GM12878 (cell line): Measurements from ENCODE around the gene SPG7. TPM values are rescaled to one million over a fixed set of nuclear protein-coding genes. Genes with fewer than 3 reads are reported as not detected.

ENCODE experiments used
- ATAC-seq: fragments of 200-7000 bp; cut with Tn5 transposase; 3 replicates; pipeline ENCODE4 v1.9.1; 2020; ENCODE audit warnings: mild to moderate bottlenecking, moderate library complexity
- BruUV-seq: library from RNA; stranded (reverse); fragments of 400-500 nt; replicated peaks from 2 replicates; lab custom pipeline; 2021; lab: Mats Ljungman, UMichigan
- CTCF ChIA-PET: fragments of 300-600 bp; sonication (Branson Sonifier 250); formaldehyde crosslinking; extraction: SDS; loops from one replicate; lab custom pipeline; 2021; ENCODE audit warnings: inconsistent platforms; lab: Yijun Ruan, JAX
- POLR2A ChIA-PET: fragments of 350-600 bp; formaldehyde crosslinking; extraction: SDS; loops from one replicate; lab custom pipeline; 2021; ENCODE audit warnings: inconsistent platforms; lab: Charles Lee
- RAD21 ChIA-PET: fragments of 300-600 bp; sonication (Branson Sonifier 250); formaldehyde crosslinking; loops from one replicate; lab custom pipeline; 2023; ENCODE audit warnings: antibody characterized with exemption; ENCODE audit not compliant: unreplicated experiment; lab: Charles Lee
- SMC1A ChIA-PET: fragments of 300-600 bp; sonication (Branson Sonifier 250); formaldehyde crosslinking; loops from one replicate; lab custom pipeline; 2023; ENCODE audit not compliant: unreplicated experiment, uncharacterized antibody; lab: Charles Lee
- DNase-seq: peaks from one replicate; pipeline ENCODE4 v3.0.0-alpha.2; 2011; ENCODE audit warnings: low read depth, low spot score
- FAIRE-seq: peaks from 3 replicates; lab custom pipeline; 2011; peaks lifted over from hg19 to GRCh38; lab: Jason Lieb, UNC
- H2AFZ ChIP-seq: 2 replicates; pipeline ENCODE4 v1.6.0; 2011; ENCODE audit warnings: low read depth, low read length, control low read depth; ENCODE audit not compliant: control insufficient read depth
- H3K27ac ChIP-seq: 2 replicates; pipeline ENCODE4 v1.5.1; 2011; ENCODE audit warnings: control low read depth; ENCODE audit not compliant: control insufficient read depth, insufficient read depth
- H3K27me3 ChIP-seq, 2 experiments: replicated peaks in 1 of 2; 2 replicates each; pipeline versions ENCODE4 v1.6.0 to v1.6.1; 2011; ENCODE audit warnings: low read length in 1 of 2; ENCODE audit not compliant: control insufficient read depth in 2 of 2, insufficient read depth in 2 of 2
- H3K36me3 ChIP-seq, 2 experiments: 2 replicates each; pipeline ENCODE4 v1.5.1; 2011; ENCODE audit warnings: low read length in 1 of 2; ENCODE audit not compliant: control insufficient read depth in 2 of 2, insufficient read depth in 2 of 2
- H3K4me1 ChIP-seq: 2 replicates; pipeline ENCODE4 v1.6.1; 2011; ENCODE audit warnings: mild to moderate bottlenecking, low read length, moderate library complexity, mixed read lengths; ENCODE audit not compliant: control insufficient read depth, insufficient read depth
- H3K4me2 ChIP-seq: 2 replicates; pipeline ENCODE4 v1.6.0; 2011; ENCODE audit warnings: control low read depth; ENCODE audit not compliant: control insufficient read depth, insufficient read depth
- H3K4me3 ChIP-seq: fragments of 200-600 bp; sonication (generic); 2 replicates; pipeline ENCODE4 v1.5.1; 2016
- H3K79me2 ChIP-seq: 2 replicates; pipeline ENCODE4 v1.6.0; 2011; ENCODE audit warnings: low read length; ENCODE audit not compliant: control insufficient read depth, insufficient read depth
- H3K9ac ChIP-seq: 2 replicates; pipeline ENCODE4 v1.8.0; 2011; ENCODE audit warnings: low read length, control low read depth, mixed read lengths; ENCODE audit not compliant: control insufficient read depth, insufficient read depth
- H3K9me3 ChIP-seq: replicated peaks from 3 replicates; pipeline ENCODE4 v1.5.1; 2011; ENCODE audit warnings: mild to moderate bottlenecking, low read length; ENCODE audit not compliant: control insufficient read depth, insufficient read depth
- H4K20me1 ChIP-seq: 2 replicates; pipeline ENCODE4 v1.6.0; 2011; ENCODE audit not compliant: control insufficient read depth, insufficient read depth
- CEBPB ChIP-seq, 2 experiments: fragments of 150-350 bp in 1 of 2; IDR thresholded peaks; 2 replicates each; pipeline ENCODE4 v1.6.1; 2012 to 2014; ENCODE audit warnings: low read depth in 2 of 2, low read length in 2 of 2, borderline replicate concordance in 1 of 2, inconsistent platforms in 1 of 2
- CEBPZ ChIP-seq: fragments of 150-350 bp; IDR thresholded peaks from 2 replicates; pipeline ENCODE4 v1.6.1; 2016; ENCODE audit warnings: low read depth, low read length
- CHD2 ChIP-seq: IDR thresholded peaks from 2 replicates; pipeline ENCODE4 v1.6.1; 2011; ENCODE audit warnings: low read depth, low read length, improper control_type of control experiment, borderline replicate concordance
- E2F4 ChIP-seq: IDR thresholded peaks from 2 replicates; pipeline ENCODE4 v1.6.1; 2012; ENCODE audit warnings: low read depth, low read length, improper control_type of control experiment
- EGR1 ChIP-seq, 2 experiments: IDR thresholded peaks; 1 replicate in 1 of 2; 2 replicates in 1 of 2; pipeline ENCODE4 v1.6.1; 2011 to 2012; ENCODE audit warnings: low read depth in 2 of 2, low read length in 2 of 2, borderline replicate concordance in 1 of 2, mild to moderate bottlenecking in 1 of 2, moderate library complexity in 1 of 2
- HCFC1 ChIP-seq: fragments of 150-350 bp; IDR thresholded peaks from 2 replicates; pipeline ENCODE4 v1.6.1; 2014; ENCODE audit warnings: low read length
- HSF1 ChIP-seq: fragments of 150-350 bp; IDR thresholded peaks from 2 replicates; pipeline ENCODE4 v1.6.1; 2014; ENCODE audit warnings: mild to moderate bottlenecking, low read depth, low read length
- MYB ChIP-seq: fragments of 150-350 bp; IDR thresholded peaks from 2 replicates; pipeline ENCODE4 v1.6.1; 2014; ENCODE audit warnings: mild to moderate bottlenecking, low read depth, low read length, borderline replicate concordance
- POLR2A ChIP-seq: IDR thresholded peaks from 2 replicates; pipeline ENCODE4 v1.6.1; 2011; ENCODE audit warnings: low read depth, mild to moderate bottlenecking, low read length
- SMAD1 ChIP-seq: fragments of 450-650 bp; IDR thresholded peaks from 2 replicates; pipeline ENCODE4 v1.6.1; 2018; ENCODE audit warnings: mild to moderate bottlenecking, low read depth; ENCODE audit not compliant: partially characterized antibody
- TARDBP ChIP-seq: IDR thresholded peaks from 2 replicates; pipeline ENCODE4 v1.6.1; 2016; ENCODE audit warnings: borderline replicate concordance
- USF1 ChIP-seq: IDR thresholded peaks from 2 replicates; pipeline ENCODE4 v1.6.1; 2011; ENCODE audit warnings: borderline replicate concordance, low read depth, mild to moderate bottlenecking, moderate library complexity, mixed read lengths, low read length; ENCODE audit not compliant: insufficient read depth; ENCODE audit errors: extremely low read length
- WRNIP1 ChIP-seq: IDR thresholded peaks from 2 replicates; pipeline ENCODE4 v1.6.1; 2011; ENCODE audit warnings: low read depth, low read length, improper control_type of control experiment, borderline replicate concordance
- ZNF274 ChIP-seq: IDR thresholded peaks from one replicate; pipeline ENCODE4 v1.8.0; 2011; ENCODE audit not compliant: insufficient read length, insufficient read depth
- WGBS: methylation state at CpG from one replicate; pipeline ENCODE4 v1.1.6; 2016; ENCODE audit warnings: low lambda C conversion rate; ENCODE audit not compliant: insufficient replicate concordance, insufficient coverage; ENCODE audit errors: missing lambda C conversion rate; 5-methylcytosine and 5-hydroxymethylcytosine counted together
- in situ Hi-C: fragments of 300-500 bp; cut with MboI; formaldehyde crosslinking; loops from 9 replicates; pipeline ENCODE4 v1.14.3; 2018; ENCODE audit warnings: mixed read lengths
- intact Hi-C: fragments of 100-400 bp; cut with micrococcal nuclease; formaldehyde crosslinking; loops from one replicate; pipeline ENCODE4 v1.14.2; 2022; ENCODE audit not compliant: unreplicated experiment
- polyA plus RNA-seq, 11 experiments: library from polyadenylated mRNA; depleted of rRNA in 4 of 11; unstranded in 6 of 11; stranded (reverse) in 5 of 11; fragments of >200 nt; fragmentation: Nextera tagmentation in 4 of 11; fragmentation: Illumina TruSeq in 1 of 11; extraction: Ambion mirVana in 4 of 11; extraction: Trizol in 1 of 11; gene quantifications; 1 replicate in 1 of 11; 2 replicates in 10 of 11; pipeline versions ENCODE4 v1.2.1 to v1.2.3, GENCODE V29; 2011 to 2016; ENCODE audit warnings: inconsistent platforms in 2 of 11, missing spikeins in 2 of 11, low read depth in 1 of 11
- total RNA-seq, 4 experiments: library from RNA; depleted of rRNA in 3 of 4; stranded (reverse); fragments of >200 nt in 3 of 4; fragmentation: Illumina TruSeq in 1 of 4; extraction: Trizol in 1 of 4; gene quantifications; 2 replicates each; pipeline versions ENCODE4 v1.2.1 to v1.2.3, GENCODE V29; 2013 to 2021

The SPG7 gene
- total and polyA plus RNA-seq, 10 of the 15 experiments (the other 5 are each of a cell fraction or from before 2014, with no cell fraction given) = 5.9 to 75.9 (median 52.5) TPM

- TF ChIP-seq HSF1 (no peak), CEBPZ (no peak), MYB (no peak), WRNIP1 (no peak), ZNF274 (no peak)
Measured at GRCh38 chr16:89505204-89506112, 2.7 kb upstream of the SPG7 start (continued).

- in situ Hi-C loops = no loop called here
- BruUV-seq = no TSS peak
- TF ChIP-seq E2F4 (no peak), HCFC1 (no peak), CEBPB (IDR thresholded peaks at IDR 0.05; ENCODE audit: borderline replicate concordance in 1 of 2, low read depth in 2 of 2, low read length in 2 of 2) (no peak), TARDBP (no peak), SMAD1 (no peak), USF1 (no peak), POLR2A (no peak), EGR1 (IDR thresholded peaks at IDR 0.05; ENCODE audit: borderline replicate concordance in 1 of 2, low read depth in 2 of 2, low read length in 2 of 2) (no peak), CHD2 (no peak)
Measured at GRCh38 chr16:89506113-89506504, 2.1 kb upstream of the SPG7 start.

More at GRCh38 chr16:89506113-89506504, 2.1 kb upstream of the SPG7 start:
- Histone ChIP-seq H3K4me3 (peak overlapping the region; percentile 41), H2AFZ (no peak overlapping the region; the same call in 1 of the 2 replicates), H3K9ac (peak overlapping the region; percentile 66), H3K27me3 (no peaks in the 10 kb centered on the region), H3K9me3 (no peaks in the 10 kb centered on the region), H3K4me1 (peaks cover 21% of the 10 kb centered on the region), H3K79me2 (peaks cover 37% of the 10 kb centered on the region), H4K20me1 (no peaks in the 10 kb centered on the region), H3K4me2 (peak overlapping the region; percentile 94), H3K36me3 (peaks cover 0 to 7% of the 10 kb centered on the region in 2 experiments; a peak in 2 of 4 replicates), H3K27ac (peak overlapping the region; percentile 83)
- ChIA-PET POLR2A (no interaction called here), RAD21 (no interaction called here), SMC1A (interaction anchor here (1.8 kb wide), 1 partner anchor 10 kb away, joined by 5 read pairs; no protein-coding TSS in a partner anchor), CTCF (no interaction called here)
- 35% methylated on average over 4 of the region's 4 CpGs for WGBS
- ATAC-seq = no peak
- intact Hi-C loops = loop anchor here (5.0 kb wide), 2 partner anchors 174 to 269 kb away; no protein-coding TSS in a partner anchor
- no peak for DNase-seq
- FAIRE-seq = no peak
